GM11168 (cell line): ENCODE data around the gene ABO.
"Not testable (repeated sequence)": the region's sequence is repeated elsewhere in the genome, so short reads cannot be mapped to it uniquely, and the experiment has no call there.

ENCODE experiments used
- in situ Hi-C: fragments of 300-500 bp; cut with MboI; formaldehyde crosslinking; loops from one replicate; pipeline ENCODE4 v1.12.0; 2022; ENCODE audit warnings: low sequenced_read_pairs; ENCODE audit not compliant: unreplicated experiment

The ABO gene

GRCh38 chr9:133268335-133269056 lies 6.5 kb downstream of the ABO start:
- in situ Hi-C loops = no loop called here

- in situ Hi-C loops = no loop called here
Observed at GRCh38 chr9:133264235-133264764, 10.7 kb downstream of the ABO start.

- in situ Hi-C loops = no loop called here
Observed at GRCh38 chr9:133263557-133263956, 11.4 kb downstream of the ABO start.

GRCh38 chr9:133262226-133262625 lies 12.8 kb downstream of the ABO start:
- in situ Hi-C loops = no loop called here

GRCh38 chr9:133261753-133262120 lies 13.3 kb downstream of the ABO start:
- in situ Hi-C loops = no loop called here

GRCh38 chr9:133261103-133261752 lies 13.8 kb downstream of the ABO start:
- in situ Hi-C loops = no loop called here

GRCh38 chr9:133260334-133261102 lies 14.5 kb downstream of the ABO start:
- in situ Hi-C loops = no loop called here

GRCh38 chr9:133258061-133259015 lies 16.7 kb downstream of the ABO start:
- in situ Hi-C loops = no loop called here

- in situ Hi-C loops = no loop called here
Observed at GRCh38 chr9:133257465-133257956, 17.5 kb downstream of the ABO start.

- in situ Hi-C loops = no loop called here
Observed at GRCh38 chr9:133256686-133257091, 18.3 kb downstream of the ABO start.

- in situ Hi-C loops = no loop called here
Observed at GRCh38 chr9:133256136-133256461, 18.9 kb downstream of the ABO start.

- in situ Hi-C loops = no loop called here
Observed at GRCh38 chr9:133255371-133256135, 19.4 kb downstream of the ABO start.

GRCh38 chr9:133254471-133254870 lies 20.5 kb downstream of the ABO start:
- in situ Hi-C loops = no loop called here

- in situ Hi-C loops = no loop called here
Observed at GRCh38 chr9:133253268-133253667, 21.7 kb downstream of the ABO start.

GRCh38 chr9:133252301-133253020 lies 22.5 kb downstream of the ABO start:
- in situ Hi-C loops = no loop called here

GRCh38 chr9:133251773-133252172 lies 23.2 kb downstream of the ABO start:
- in situ Hi-C loops = no loop called here

- in situ Hi-C loops = not testable (repeated sequence)
Observed at GRCh38 chr9:133251221-133251620, 23.8 kb downstream of the ABO start.

- in situ Hi-C loops = no loop called here
Observed at GRCh38 chr9:133250741-133251170, 24.2 kb downstream of the ABO start.
